ENCODE data around the gene SLC22A23.

Gene SLC22A23

DNA sequence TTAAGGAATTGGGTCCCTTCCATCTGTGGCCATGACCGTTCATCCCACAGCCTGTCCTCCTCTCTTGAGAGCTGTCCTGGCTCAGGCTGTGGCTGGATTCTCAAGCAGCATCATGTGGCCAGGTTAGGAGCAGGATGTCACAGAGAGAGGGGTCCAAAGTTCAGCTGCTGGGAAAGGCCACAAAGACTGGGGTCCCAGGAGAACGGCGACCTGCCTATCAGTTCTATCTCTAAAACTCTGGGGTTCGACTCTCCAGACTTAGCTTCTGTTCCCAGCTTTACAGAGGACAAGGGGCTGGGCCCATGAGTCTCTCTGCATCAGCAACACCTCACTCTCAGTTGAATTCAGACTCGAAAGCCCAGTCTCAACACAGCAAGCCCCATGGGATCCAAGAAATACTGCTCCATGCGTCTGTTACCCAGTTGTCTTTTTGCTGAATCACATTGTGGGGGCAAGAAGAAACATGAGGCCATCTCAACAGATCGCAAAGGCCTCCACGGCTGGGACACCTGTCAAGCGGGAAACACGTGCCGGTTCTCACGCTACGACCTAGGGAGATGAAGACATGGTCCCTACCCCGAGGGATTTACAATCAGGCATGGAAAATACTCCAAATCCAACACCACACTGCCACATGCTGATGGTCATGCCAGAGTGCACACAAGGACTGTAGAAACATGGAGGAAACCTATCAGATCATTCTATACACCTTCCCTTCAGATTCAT, 95.4 kb downstream of the SLC22A23 start:
- no peak for ATAC-seq (ENCODE audit: low read depth)
- no peak overlapping the region for H3K27ac ChIP-seq (ENCODE audit: poor library complexity, severe bottlenecking)
- H3K36me3 ChIP-seq (ENCODE audit: low read depth) = no peaks in the 10 kb centered on the region
- H3K4me1 ChIP-seq (ENCODE audit: insufficient read depth, poor library complexity, severe bottlenecking) = peaks cover 25% of the 10 kb centered on the region
- H3K4me3 ChIP-seq (ENCODE audit: severe bottlenecking) = no peak overlapping the region
- TF ChIP-seq, protein P1, sequence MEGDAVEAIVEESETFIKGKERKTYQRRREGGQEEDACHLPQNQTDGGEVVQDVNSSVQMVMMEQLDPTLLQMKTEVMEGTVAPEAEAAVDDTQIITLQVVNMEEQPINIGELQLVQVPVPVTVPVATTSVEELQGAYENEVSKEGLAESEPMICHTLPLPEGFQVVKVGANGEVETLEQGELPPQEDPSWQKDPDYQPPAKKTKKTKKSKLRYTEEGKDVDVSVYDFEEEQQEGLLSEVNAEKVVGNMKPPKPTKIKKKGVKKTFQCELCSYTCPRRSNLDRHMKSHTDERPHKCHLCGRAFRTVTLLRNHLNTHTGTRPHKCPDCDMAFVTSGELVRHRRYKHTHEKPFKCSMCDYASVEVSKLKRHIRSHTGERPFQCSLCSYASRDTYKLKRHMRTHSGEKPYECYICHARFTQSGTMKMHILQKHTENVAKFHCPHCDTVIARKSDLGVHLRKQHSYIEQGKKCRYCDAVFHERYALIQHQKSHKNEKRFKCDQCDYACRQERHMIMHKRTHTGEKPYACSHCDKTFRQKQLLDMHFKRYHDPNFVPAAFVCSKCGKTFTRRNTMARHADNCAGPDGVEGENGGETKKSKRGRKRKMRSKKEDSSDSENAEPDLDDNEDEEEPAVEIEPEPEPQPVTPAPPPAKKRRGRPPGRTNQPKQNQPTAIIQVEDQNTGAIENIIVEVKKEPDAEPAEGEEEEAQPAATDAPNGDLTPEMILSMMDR (IDR thresholded peaks at IDR 0.05; ENCODE audit: poor library complexity, severe bottlenecking) = no peak
- DNase-seq (ENCODE audit: low spot score) = no peak
- H3K9me3 ChIP-seq (ENCODE audit: severe bottlenecking) = no peaks in the 10 kb centered on the region
- no peaks in the 10 kb centered on the region for H3K27me3 ChIP-seq (ENCODE audit: insufficient read depth, poor library complexity, severe bottlenecking)

DNA sequence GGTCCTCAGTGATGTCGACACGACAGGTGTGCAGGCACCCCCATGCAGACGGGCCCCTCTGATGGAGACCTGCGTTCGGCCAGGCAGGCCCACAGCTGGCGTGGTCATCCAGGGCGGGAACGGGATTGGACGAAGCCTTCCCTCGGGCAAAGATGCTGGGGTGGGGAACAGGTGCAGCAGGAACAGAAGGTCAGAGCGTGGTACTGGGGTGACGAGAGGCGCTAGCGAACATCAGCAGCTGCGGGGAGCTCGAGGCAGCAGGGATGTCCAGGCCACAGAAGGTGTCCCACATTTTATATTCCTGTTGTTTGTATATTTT, 96.2 kb downstream of the SLC22A23 start:
- Histone ChIP-seq H3K4me3 (ENCODE audit: severe bottlenecking) (no peak overlapping the region), H3K36me3 (ENCODE audit: low read depth) (no peaks in the 10 kb centered on the region), H3K27ac (ENCODE audit: poor library complexity, severe bottlenecking) (no peak overlapping the region), H3K9me3 (ENCODE audit: severe bottlenecking) (no peaks in the 10 kb centered on the region), H3K4me1 (ENCODE audit: insufficient read depth, poor library complexity, severe bottlenecking) (peaks cover 30% of the 10 kb centered on the region), H3K27me3 (ENCODE audit: insufficient read depth, poor library complexity, severe bottlenecking) (no peaks in the 10 kb centered on the region)
- TF ChIP-seq, protein P1 (IDR thresholded peaks at IDR 0.05; ENCODE audit: poor library complexity, severe bottlenecking) = no peak
- ATAC-seq (ENCODE audit: low read depth) (no peak), DNase-seq (ENCODE audit: low spot score) (no peak)

DNA sequence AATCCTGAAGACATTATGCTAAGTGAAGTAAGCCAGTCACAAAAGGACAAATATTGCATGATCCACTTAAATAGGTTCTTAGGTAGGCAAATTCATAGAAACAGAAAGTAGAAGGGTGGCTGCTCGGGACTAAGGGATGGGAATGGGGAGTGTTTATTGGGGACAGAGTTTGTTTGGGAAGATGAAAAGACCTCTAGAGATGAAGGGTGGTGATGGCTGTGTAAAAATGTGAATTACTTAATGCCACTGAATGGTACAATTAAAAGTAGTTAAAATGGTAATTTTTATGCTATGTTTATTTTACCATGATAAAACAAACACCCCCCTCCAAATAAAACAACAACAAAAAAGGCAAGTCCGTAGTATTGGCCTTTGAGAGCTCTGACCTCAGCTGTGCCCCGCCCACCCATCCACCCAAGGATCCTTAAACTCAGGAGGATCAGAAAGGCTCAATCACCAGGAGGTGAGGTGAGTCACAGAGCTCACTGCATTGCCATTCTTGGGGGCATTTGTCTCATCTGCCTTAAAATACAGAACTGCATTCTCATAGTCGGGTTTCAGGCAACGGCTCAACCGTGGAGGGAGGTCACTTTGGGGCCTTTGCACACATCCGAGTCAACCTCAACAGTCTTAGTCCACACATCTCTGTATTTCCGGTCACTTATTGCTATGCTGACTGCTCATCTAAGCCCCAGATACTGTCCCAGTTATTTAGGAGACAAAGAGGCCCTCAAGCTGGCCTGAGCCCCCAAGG, 96.7 kb downstream of the SLC22A23 start:
- no peak overlapping the region for H3K27ac ChIP-seq (ENCODE audit: poor library complexity, severe bottlenecking)
- ATAC-seq (ENCODE audit: low read depth) (no peak), DNase-seq (ENCODE audit: low spot score) (no peak)
- H3K4me1 ChIP-seq (ENCODE audit: insufficient read depth, poor library complexity, severe bottlenecking) = peaks cover 34% of the 10 kb centered on the region
- TF ChIP-seq, protein P1 (IDR thresholded peaks at IDR 0.05; ENCODE audit: poor library complexity, severe bottlenecking) = no peak
- no peaks in the 10 kb centered on the region for H3K36me3 ChIP-seq (ENCODE audit: low read depth)
- no peak overlapping the region for H3K4me3 ChIP-seq (ENCODE audit: severe bottlenecking)
- H3K27me3 ChIP-seq (ENCODE audit: insufficient read depth, poor library complexity, severe bottlenecking) = no peaks in the 10 kb centered on the region
- H3K9me3 ChIP-seq (ENCODE audit: severe bottlenecking) = no peaks in the 10 kb centered on the region

DNA sequence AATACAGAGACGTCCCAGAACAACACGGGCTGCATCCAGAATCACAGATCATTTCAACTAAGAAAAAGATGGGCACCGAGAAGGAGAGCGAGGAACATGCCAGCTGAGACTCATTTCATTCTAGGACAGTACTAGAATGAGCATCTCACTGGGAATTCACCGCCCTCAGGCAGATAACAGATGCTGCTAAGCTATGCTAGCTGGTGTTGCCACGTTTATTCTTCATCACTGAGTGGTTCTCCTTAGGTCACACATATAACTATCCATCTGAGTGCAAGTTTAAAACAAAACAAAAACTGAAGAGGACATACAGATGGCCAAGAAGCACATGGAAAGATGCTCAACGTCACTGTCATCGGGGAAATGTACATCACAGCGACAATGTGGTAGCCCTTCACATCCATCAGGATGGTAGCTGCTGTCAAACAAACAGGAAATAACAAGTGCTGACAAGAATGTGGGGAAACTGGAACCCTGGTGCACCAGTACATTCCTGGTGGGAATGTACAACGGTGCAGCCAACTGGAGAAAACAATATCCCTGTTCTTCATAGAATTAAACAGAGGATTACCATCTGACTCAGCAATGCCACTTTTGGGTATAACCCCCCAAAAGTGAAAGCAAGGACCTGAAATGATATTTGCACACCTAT, 97.6 kb downstream of the SLC22A23 start:
- H3K9me3 ChIP-seq (ENCODE audit: severe bottlenecking) = no peaks in the 10 kb centered on the region
- ATAC-seq (ENCODE audit: low read depth) = peak; percentile 52
- no peaks in the 10 kb centered on the region for H3K36me3 ChIP-seq (ENCODE audit: low read depth)
- peaks cover 34% of the 10 kb centered on the region for H3K4me1 ChIP-seq (ENCODE audit: insufficient read depth, poor library complexity, severe bottlenecking)
- no peaks in the 10 kb centered on the region for H3K27me3 ChIP-seq (ENCODE audit: insufficient read depth, poor library complexity, severe bottlenecking)
- H3K4me3 ChIP-seq (ENCODE audit: severe bottlenecking) = no peak overlapping the region
- no peak overlapping the region for H3K27ac ChIP-seq (ENCODE audit: poor library complexity, severe bottlenecking)
- TF ChIP-seq, protein P1 (IDR thresholded peaks at IDR 0.05; ENCODE audit: poor library complexity, severe bottlenecking) = no peak
- no peak for DNase-seq (ENCODE audit: low spot score)

All from RWPE2 (cell line).